GM06990 (cell line): ENCODE measurements around the gene ZBTB24.
"Not testable (repeated sequence)": the region's sequence is repeated elsewhere in the genome, so short reads cannot be mapped to it uniquely, and the experiment has no call there.

Experiments used
- DNase-seq: peaks from one replicate; pipeline ENCODE4 v3.0.0-alpha.2; 2011; ENCODE audit not compliant: insufficient read length; ENCODE audit errors: extremely low read depth
- H3K27me3 ChIP-seq: replicated peaks from 2 replicates; pipeline ENCODE4 v1.6.0; 2011; ENCODE audit warnings: low read length; ENCODE audit not compliant: control insufficient read depth, insufficient read depth
- H3K36me3 ChIP-seq: 2 replicates; pipeline ENCODE4 v1.5.1; 2011; ENCODE audit warnings: low read length; ENCODE audit not compliant: control insufficient read depth, insufficient read depth
- H3K4me3 ChIP-seq: replicated peaks from 2 replicates; pipeline ENCODE4 v1.5.1; 2011; ENCODE audit warnings: low read depth, mild to moderate bottlenecking, control low read depth, low read length
- CTCF ChIP-seq: IDR thresholded peaks from 2 replicates; pipeline ENCODE4 v1.5.1; 2011; ENCODE audit warnings: low read length, control low read depth, mild to moderate bottlenecking, inconsistent platforms; ENCODE audit not compliant: insufficient read depth, poor library complexity, severe bottlenecking

Gene ZBTB24

DNA sequence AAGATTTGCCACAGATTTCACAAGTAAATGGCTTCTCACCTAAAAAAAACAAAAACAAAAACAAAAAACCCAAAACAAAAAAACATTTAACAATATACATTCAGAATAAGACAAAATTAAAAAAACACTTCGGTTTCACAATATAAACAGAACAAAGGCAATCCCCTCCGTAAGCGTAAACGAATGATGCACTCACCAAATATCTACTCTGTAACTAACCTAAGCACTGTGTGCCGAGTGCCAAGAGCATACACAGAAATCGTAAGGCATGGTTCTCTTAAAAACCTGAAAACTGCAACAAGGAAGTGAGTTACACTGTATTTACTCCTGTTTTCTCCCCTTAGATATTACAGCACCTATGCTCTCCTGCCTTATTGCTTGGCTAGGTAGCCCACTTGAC is 15.3 kb downstream of the ZBTB24 start:
- no peak for DNase-seq
- TF ChIP-seq CTCF = no peak
- no peak overlapping the region for H3K4me3 ChIP-seq
- peaks cover 24% of the 10 kb centered on the region for H3K36me3 ChIP-seq
- H3K27me3 ChIP-seq = no peaks in the 10 kb centered on the region

DNA sequence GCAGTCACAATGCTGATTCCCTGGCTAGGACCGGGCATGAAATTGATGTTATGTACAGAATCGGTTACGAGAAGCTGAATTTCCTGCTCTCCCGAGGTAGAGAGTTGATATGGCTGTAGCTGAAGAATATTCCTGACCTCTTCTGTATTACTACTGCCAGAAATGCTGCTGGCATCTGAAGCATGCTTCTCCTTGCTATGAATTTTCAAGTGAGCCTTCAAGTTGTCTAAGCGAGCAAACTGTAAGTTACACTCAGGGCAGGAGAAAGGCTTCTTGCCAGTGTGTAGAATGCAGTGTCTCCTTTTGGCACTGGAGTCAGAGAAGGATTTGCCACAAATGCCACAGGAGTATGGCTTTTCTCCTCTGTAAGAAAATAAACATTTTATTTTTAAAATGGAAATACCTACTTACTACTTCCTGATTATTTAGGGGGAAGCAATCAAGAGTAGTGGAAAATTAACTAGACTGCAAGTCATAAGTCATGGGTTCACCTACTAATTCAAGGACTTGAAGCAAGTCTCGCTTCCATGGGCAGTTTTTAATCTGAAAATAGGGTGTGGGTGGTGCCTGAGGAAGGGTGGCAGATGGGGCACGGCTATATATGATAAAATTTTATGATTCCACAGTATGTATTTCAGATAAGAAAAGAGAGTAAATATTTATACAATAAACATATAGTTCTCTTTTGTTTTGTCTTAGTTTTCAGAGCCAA is 16.7 kb downstream of the ZBTB24 start:
- Histone ChIP-seq H3K4me3 (no peak overlapping the region), H3K27me3 (no peaks in the 10 kb centered on the region), H3K36me3 (peaks cover 25% of the 10 kb centered on the region)
- DNase-seq = no peak
- TF ChIP-seq CTCF = no peak

- no peaks in the 10 kb centered on the region for H3K27me3 ChIP-seq
- TF ChIP-seq CTCF = no peak
- DNase-seq = no peak
- H3K36me3 ChIP-seq = peaks cover 21% of the 10 kb centered on the region
- no peak overlapping the region for H3K4me3 ChIP-seq
Measured at GRCh38 chr6:109465772-109466171, 17.2 kb downstream of the ZBTB24 start.

- Histone ChIP-seq H3K4me3 (no peak overlapping the region), H3K27me3 (no peaks in the 10 kb centered on the region), H3K36me3 (peaks cover 10% of the 10 kb centered on the region)
- no peak for TF ChIP-seq CTCF
- no peak for DNase-seq
Measured at GRCh38 chr6:109461733-109462526, 21.1 kb downstream of the ZBTB24 start.

DNA sequence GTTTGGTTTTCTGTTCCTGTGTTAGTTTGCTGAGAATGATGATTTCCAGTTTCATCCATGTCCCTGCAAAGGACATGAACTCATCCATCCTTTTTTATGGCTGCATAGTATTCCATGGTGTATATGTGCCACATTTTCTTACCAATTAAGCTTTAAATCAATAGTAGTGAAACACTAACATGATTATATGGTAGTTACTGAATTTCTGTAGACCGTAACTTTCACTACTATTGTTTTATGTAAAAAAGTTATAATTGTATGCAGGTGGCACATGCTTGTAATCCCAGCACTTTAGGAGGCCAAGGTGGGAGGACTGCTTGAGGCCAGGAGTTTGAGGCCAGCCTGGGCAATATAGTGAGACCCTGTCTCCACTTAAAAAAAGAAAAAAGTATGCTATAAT is 21.8 kb downstream of the ZBTB24 start:
- not testable (repeated sequence) for H3K36me3 ChIP-seq, DNase-seq, H3K27me3 ChIP-seq, H3K4me3 ChIP-seq

GRCh38 chr6:109460161-109460829 is 22.7 kb downstream of the ZBTB24 start:
- no peak overlapping the region; the same call in 1 of the 2 replicates for H3K4me3 ChIP-seq
- no peak for DNase-seq
- peaks cover 4% of the 10 kb centered on the region for H3K36me3 ChIP-seq
- TF ChIP-seq CTCF = no peak
- no peaks in the 10 kb centered on the region for H3K27me3 ChIP-seq
